ENCODE results near the gene RMDN3. TPM values are rescaled to one million over a fixed set of nuclear protein-coding genes. Genes with fewer than 3 reads are reported as not detected.

Gene RMDN3
- total RNA-seq, 2 donors from 2014 or later = 17.2 to 34.5 TPM

DNA sequence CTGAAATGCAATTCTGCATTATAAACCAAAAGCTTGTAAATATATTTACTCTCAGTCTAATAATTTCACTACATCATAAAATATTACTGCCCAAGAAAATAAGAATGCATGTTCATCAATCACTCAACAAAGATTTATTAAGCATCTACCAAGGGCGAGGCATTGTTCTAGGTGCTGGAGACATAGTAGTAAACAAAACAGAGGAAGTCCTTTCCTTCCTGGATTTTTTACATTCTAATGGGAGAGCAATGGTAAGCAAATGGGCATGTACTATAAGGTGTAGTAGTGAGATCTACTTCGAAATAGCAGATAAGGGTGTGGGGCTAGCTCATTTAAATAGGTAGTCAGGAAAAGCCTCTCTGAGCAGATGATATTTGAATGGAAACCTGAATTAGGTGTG, 41.0 kb upstream of the RMDN3 start:
- no peak for DNase-seq (ENCODE audit: low spot score)
- Histone ChIP-seq H3K4me3 (no peak overlapping the region), H3K9me3 (no peaks in the 10 kb centered on the region), H3K36me3 (no peaks in the 10 kb centered on the region), H3K27me3 (replicated peaks; ENCODE audit: insufficient read depth) (no peaks in the 10 kb centered on the region), H3K27ac (no peak overlapping the region), H3K4me1 (ENCODE audit: control insufficient read depth in 1 of 2, low read depth in 2 of 2) (peaks cover 0 to 5% of the 10 kb centered on the region in 2 donors)
- ATAC-seq (ENCODE audit: insufficient number of reproducible peaks, low FRiP score, low read depth) = no peak
- TF ChIP-seq, protein P1, sequence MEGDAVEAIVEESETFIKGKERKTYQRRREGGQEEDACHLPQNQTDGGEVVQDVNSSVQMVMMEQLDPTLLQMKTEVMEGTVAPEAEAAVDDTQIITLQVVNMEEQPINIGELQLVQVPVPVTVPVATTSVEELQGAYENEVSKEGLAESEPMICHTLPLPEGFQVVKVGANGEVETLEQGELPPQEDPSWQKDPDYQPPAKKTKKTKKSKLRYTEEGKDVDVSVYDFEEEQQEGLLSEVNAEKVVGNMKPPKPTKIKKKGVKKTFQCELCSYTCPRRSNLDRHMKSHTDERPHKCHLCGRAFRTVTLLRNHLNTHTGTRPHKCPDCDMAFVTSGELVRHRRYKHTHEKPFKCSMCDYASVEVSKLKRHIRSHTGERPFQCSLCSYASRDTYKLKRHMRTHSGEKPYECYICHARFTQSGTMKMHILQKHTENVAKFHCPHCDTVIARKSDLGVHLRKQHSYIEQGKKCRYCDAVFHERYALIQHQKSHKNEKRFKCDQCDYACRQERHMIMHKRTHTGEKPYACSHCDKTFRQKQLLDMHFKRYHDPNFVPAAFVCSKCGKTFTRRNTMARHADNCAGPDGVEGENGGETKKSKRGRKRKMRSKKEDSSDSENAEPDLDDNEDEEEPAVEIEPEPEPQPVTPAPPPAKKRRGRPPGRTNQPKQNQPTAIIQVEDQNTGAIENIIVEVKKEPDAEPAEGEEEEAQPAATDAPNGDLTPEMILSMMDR (IDR thresholded peaks at IDR 0.05) = no peak

DNA sequence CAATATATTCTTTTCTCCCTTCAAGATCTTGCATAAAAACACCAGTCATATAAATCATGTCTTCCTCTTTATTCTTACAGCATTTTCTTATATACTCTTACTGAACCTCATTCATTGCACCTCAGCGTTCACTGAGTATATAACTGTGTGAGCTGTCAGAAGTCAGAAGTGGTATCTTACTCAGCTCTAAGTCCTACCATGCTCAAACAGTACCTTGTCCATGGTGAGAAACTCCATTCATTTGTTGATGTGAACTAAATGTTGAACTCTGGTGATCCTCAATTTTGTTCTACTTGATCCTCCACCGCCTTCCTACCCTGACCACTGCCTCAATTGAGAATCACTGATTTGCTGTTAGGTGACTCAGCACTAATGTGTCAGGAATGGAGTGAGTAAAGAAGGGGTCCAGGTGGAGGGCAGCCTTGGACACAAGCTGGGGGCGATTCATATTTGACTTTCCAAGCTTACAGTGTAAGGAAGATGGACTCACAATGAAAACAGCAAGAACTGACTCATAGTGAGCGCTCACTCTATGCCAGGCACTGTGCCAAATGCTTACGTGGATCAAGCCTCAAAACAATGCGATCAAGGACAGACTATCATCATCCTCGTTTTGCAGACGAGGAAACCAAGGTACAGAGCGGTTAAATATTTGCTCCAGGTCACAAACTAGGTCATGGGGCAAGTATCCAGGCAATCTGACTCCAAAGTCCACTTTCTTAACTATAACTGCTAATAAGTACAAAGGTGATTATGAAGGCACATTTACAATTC, 38.3 kb upstream of the RMDN3 start:
- no peaks in the 10 kb centered on the region for H3K9me3 ChIP-seq
- H3K27me3 ChIP-seq (replicated peaks; ENCODE audit: insufficient read depth) = no peaks in the 10 kb centered on the region
- no peaks in the 10 kb centered on the region for H3K36me3 ChIP-seq
- no peak for ATAC-seq (ENCODE audit: insufficient number of reproducible peaks, low FRiP score, low read depth)
- peaks cover 4 to 5% of the 10 kb centered on the region in 2 donors for H3K4me1 ChIP-seq (ENCODE audit: control insufficient read depth in 1 of 2, low read depth in 2 of 2)
- no peak for DNase-seq (ENCODE audit: low spot score)
- H3K4me3 ChIP-seq = no peak overlapping the region
- TF ChIP-seq, protein P1 (IDR thresholded peaks at IDR 0.05) = no peak
- no peak overlapping the region for H3K27ac ChIP-seq

DNA sequence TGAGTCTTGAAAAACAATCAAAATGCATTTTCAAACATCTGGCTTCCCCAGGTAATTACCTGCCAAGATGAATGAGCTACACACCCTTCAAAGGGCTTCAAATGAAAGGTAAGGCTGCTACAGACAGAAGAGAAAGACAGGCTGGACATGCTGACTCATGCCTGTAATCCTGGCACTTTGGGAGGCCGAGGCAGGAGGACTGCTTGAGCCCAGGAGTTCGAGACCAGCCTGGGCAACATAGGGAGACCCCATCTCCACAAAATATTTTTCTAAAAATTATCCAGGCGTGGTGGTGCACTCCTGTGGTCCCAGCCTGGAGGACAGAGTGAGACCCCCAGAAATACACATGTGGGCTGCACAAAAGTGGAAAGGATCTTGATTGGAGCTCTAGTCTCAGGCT, 37.3 kb upstream of the RMDN3 start:
- DNase-seq (ENCODE audit: low spot score) (no peak), ATAC-seq (ENCODE audit: insufficient number of reproducible peaks, low FRiP score, low read depth) (no peak)
- Histone ChIP-seq H3K4me1 (ENCODE audit: control insufficient read depth in 1 of 2, low read depth in 2 of 2) (peaks cover 10 to 13% of the 10 kb centered on the region in 2 donors), H3K27ac (no peak overlapping the region), H3K36me3 (no peaks in the 10 kb centered on the region), H3K4me3 (no peak overlapping the region), H3K9me3 (no peaks in the 10 kb centered on the region), H3K27me3 (replicated peaks; ENCODE audit: insufficient read depth) (no peaks in the 10 kb centered on the region)
- TF ChIP-seq, protein P1 (IDR thresholded peaks at IDR 0.05) = no peak

DNA sequence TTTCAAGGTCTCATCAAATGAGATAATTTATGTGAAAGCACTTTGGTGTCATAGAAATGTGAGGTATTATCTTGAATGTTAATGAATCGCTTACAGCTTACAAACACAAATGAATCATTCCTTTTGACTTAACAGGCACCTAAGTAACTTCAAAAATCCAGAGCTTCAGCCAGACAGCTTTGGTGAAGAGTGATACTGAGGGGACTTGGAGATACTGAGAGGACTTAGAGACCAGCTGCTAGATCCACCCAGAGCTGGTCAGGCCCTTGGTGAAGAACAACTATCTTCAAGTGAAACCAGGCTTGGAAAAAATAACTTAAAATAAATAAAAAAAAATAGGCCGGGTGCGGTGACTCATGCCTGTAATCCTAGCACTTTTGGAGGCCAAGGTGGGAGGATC, 35.7 kb upstream of the RMDN3 start:
- Histone ChIP-seq H3K27me3 (replicated peaks; ENCODE audit: insufficient read depth) (no peaks in the 10 kb centered on the region), H3K4me3 (no peak overlapping the region), H3K4me1 (ENCODE audit: control insufficient read depth in 1 of 2, low read depth in 2 of 2) (peaks cover 14 to 15% of the 10 kb centered on the region in 2 donors), H3K36me3 (no peaks in the 10 kb centered on the region), H3K9me3 (no peaks in the 10 kb centered on the region), H3K27ac (no peak overlapping the region)
- TF ChIP-seq, protein P1 (IDR thresholded peaks at IDR 0.05) = no peak
- DNase-seq (ENCODE audit: low spot score) (no peak), ATAC-seq (ENCODE audit: insufficient number of reproducible peaks, low FRiP score, low read depth) (no peak)

DNA sequence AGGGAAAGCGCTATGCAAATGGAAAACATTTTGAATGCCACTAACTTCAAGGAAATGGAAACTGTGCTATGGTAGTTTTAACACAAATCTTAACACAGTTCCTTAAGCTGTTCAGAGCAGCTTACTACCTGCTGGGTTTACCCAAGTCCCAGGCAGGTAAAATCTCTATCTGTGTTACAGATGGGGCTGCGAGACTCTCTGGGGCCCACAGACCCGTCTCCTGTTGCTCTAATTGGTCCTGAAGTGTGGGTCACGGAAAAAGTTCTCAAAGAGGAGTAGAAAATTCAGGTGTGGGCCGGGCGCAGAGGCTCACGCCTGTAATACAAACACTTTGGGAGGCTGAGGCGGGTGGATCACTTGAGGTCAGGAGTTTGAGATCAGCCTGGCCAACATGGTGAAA, 34.9 kb upstream of the RMDN3 start:
- TF ChIP-seq, protein P1 (IDR thresholded peaks at IDR 0.05) = no peak
- no peak overlapping the region for H3K4me3 ChIP-seq
- H3K27ac ChIP-seq = no peak overlapping the region
- no peaks in the 10 kb centered on the region for H3K36me3 ChIP-seq
- DNase-seq (ENCODE audit: low spot score) = no peak
- no peaks in the 10 kb centered on the region for H3K27me3 ChIP-seq (replicated peaks; ENCODE audit: insufficient read depth)
- no peaks in the 10 kb centered on the region for H3K9me3 ChIP-seq
- no peak for ATAC-seq (ENCODE audit: insufficient number of reproducible peaks, low FRiP score, low read depth)
- H3K4me1 ChIP-seq (ENCODE audit: control insufficient read depth in 1 of 2, low read depth in 2 of 2) = peaks cover 14 to 15% of the 10 kb centered on the region in 2 donors

Data from thoracic aorta (tissue), 2 donors.